GM12872 (cell line): ENCODE data around the gene ZNF334.

Experiments
- TF ChIP-seq, protein P1 (sequence below): IDR thresholded peaks from 3 replicates; pipeline ENCODE4 v1.5.1; 2011; ENCODE audit warnings: low read depth, mild to moderate bottlenecking, low read length, moderate library complexity; ENCODE audit not compliant: insufficient read depth

ZNF334 gene

DNA sequence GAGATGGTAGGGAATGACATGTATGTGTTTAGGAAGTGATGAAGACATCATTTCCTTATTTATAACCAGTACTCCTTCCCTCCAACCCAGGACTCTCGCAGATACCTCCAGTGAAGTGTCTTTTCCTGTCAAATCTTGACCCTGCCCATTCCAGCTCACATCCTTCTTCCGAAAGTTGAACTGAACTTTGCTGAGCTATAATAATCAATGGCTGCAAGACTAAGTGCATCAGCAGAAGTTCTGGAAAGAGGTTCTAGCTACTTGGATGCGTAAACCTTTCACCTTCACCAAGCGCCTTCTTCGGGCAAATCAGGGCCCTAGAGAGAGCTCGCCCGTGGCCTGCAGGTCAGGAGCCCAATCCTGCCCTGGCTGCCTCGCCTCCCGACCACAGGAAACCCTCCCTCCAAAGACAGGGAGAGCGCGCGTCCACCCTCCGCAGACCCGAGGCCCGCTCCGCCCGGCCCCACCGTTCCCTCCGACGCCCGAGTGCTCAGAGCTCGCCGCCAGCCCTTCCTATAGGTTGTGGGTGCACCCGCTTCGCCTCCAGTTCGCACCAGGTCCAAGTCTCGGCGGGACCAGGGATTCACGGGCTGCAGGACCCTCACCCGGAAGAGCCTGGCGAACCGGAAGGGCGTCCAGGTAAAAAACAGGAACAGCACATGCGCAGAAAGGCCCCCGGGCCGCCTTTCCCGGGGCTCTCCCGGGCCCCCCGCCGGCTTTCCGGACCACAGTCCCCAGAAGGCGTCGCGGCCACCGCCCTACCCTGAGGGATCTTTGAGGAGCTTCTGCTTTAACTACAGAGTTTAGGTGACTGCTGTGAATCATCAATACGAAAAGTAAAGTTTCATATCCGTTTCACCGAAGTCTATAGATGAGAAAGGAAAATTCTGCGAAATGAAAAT is at the start of gene ZNF334:
Gene ZNF334 (minus strand): TSS at position 617 of the 902 bp plus-strand sequence. CDS start 1,457 bp downstream, outside the sequence.
- TF ChIP-seq, protein P1, sequence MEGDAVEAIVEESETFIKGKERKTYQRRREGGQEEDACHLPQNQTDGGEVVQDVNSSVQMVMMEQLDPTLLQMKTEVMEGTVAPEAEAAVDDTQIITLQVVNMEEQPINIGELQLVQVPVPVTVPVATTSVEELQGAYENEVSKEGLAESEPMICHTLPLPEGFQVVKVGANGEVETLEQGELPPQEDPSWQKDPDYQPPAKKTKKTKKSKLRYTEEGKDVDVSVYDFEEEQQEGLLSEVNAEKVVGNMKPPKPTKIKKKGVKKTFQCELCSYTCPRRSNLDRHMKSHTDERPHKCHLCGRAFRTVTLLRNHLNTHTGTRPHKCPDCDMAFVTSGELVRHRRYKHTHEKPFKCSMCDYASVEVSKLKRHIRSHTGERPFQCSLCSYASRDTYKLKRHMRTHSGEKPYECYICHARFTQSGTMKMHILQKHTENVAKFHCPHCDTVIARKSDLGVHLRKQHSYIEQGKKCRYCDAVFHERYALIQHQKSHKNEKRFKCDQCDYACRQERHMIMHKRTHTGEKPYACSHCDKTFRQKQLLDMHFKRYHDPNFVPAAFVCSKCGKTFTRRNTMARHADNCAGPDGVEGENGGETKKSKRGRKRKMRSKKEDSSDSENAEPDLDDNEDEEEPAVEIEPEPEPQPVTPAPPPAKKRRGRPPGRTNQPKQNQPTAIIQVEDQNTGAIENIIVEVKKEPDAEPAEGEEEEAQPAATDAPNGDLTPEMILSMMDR: no peak

- TF ChIP-seq, protein P1: peak; percentile 85
These were observed 49.2 kb upstream of the ZNF334 start for GRCh38 chr20:46562373-46563169.

- TF ChIP-seq, protein P1: no peak
These were observed 48.6 kb upstream of the ZNF334 start for GRCh38 chr20:46562009-46562372.

DNA sequence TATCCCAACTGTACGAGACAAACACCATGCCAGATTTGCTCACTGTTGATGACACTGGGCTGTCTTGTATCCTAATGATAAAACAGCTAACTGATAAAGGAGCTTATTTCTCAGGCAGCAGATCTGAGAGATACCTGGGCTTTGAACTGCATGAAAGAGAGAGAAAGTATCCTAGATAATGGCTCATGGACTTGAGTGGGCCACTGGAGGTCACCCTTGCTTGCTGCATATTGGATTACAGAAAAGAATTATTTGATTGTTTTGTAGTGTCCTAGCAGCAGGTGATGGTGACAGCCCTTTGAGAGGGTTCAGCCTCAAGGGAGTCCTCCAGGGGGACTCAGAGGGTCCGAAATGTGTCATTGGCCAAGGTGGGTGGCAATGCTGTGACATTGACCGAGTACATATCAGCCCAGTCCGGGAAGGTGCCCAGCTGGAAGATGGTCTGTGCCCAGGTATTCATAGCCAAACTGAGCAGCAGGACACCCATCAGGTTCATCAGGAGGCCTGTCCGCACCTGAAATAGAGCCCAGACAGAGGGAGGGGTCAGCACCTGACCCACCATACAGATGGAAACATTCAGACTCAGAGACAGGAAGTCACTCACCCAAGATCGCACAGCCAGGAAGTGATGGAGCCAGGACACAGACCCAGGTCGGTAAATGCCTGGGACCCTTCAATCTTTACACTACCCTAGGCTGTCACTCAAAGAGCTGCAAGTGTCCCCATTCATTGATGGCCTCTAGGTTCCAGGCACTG is 46.5 kb upstream of the ZNF334 start:
- TF ChIP-seq, protein P1: no peak

DNA sequence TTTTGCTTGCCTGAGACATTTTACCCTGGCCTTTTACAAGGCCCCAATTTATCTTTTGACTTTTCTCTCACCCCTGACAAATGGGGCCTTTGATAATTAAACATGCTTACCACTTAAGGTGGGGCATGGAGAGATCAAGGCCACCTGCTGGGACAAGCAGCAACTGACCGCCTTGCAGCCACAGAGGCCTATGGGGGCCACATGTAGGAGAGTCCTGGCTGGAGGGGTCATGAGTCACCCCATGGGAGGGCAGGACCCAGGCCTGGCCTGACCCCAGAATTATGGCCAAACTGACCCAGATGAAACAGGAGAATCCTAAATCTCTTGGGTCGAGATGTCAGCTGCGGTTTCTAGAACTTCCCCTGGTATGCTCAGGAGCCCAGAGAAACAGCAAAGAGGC is 45.6 kb upstream of the ZNF334 start:
- TF ChIP-seq, protein P1: no peak

DNA sequence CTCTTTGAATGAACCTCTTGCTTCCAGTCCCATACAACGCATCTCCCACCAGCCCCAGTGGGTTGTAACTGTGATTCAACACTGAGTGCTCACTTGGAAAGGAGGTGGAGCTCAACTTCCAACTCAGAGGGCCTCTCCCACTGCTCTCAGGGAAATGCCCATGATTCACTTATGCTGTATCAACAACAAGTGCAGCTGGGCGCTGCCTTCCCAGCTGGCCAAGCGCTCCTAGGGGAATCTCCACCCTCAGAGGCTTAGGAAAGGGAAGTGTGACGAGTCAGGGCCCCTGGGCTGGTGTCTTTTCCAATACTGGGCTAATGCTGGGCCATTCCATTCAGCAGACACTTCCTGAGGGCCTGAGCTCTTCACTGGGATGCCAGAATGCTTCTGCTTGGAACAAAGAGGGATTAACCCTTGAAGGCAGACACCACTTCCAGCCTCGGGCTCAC is 45.2 kb upstream of the ZNF334 start:
- TF ChIP-seq, protein P1: no peak
